ENCODE data around the gene C11orf97.
A peak's percentile ranks its signal among the peaks of the same experiment; 100 is the strongest.
"Not testable (repeated sequence)": the region's sequence is repeated elsewhere in the genome, so short reads cannot be mapped to it uniquely, and the experiment has no call there.

The C11orf97 gene

GRCh38 chr11:94557992-94558391, 45.7 kb downstream of the C11orf97 start:
- DNase-seq (ENCODE audit: low read depth) = peak; percentile 36

- DNase-seq (ENCODE audit: low read depth) = no peak
Observed at GRCh38 chr11:94558468-94558867, 46.2 kb downstream of the C11orf97 start.

- no peak for DNase-seq (ENCODE audit: low read depth)
Observed at GRCh38 chr11:94558932-94559331, 46.7 kb downstream of the C11orf97 start.

GRCh38 chr11:94559361-94559760, 47.1 kb downstream of the C11orf97 start:
- DNase-seq (ENCODE audit: low read depth) = no peak

GRCh38 chr11:94560834-94561233, 48.6 kb downstream of the C11orf97 start:
- no peak for DNase-seq (ENCODE audit: low read depth)

- DNase-seq (ENCODE audit: low read depth) = peak; percentile 75
Observed at GRCh38 chr11:94563176-94563847, 51.1 kb downstream of the C11orf97 start.

GRCh38 chr11:94563848-94564467, 51.7 kb downstream of the C11orf97 start:
- no peak for DNase-seq (ENCODE audit: low read depth)

GRCh38 chr11:94567181-94567670, 55.0 kb downstream of the C11orf97 start, which contains the start of gene PIWIL4:
PIWIL4 (plus strand) TSS chr11:94567368; CDS start chr11:94567519, 151 bp downstream.
- DNase-seq (ENCODE audit: low read depth) = no peak

GRCh38 chr11:94568200-94568599, 55.9 kb downstream of the C11orf97 start:
- DNase-seq (ENCODE audit: low read depth) = no peak

GRCh38 chr11:94568717-94569116, 56.5 kb downstream of the C11orf97 start:
- DNase-seq (ENCODE audit: low read depth) = no peak

GRCh38 chr11:94572975-94573374, 60.7 kb downstream of the C11orf97 start:
- not testable (repeated sequence) for DNase-seq (ENCODE audit: low read depth)

GRCh38 chr11:94574193-94574961, 62.1 kb downstream of the C11orf97 start:
- DNase-seq (ENCODE audit: low read depth) = peak; percentile 93

- no peak for DNase-seq (ENCODE audit: low read depth)
Observed at GRCh38 chr11:94576306-94576705, 64.0 kb downstream of the C11orf97 start.

- peak; percentile 10 for DNase-seq (ENCODE audit: low read depth)
Observed at GRCh38 chr11:94577841-94578240, 65.6 kb downstream of the C11orf97 start.
